HepG2 (cell line): ENCODE results near the gene CDNF. TPM values are rescaled to one million over a fixed set of nuclear protein-coding genes. Genes with fewer than 3 reads are reported as not detected.

Experiments used
- ATF1 ChIP-seq: IDR thresholded peaks from 2 replicates; pipeline ENCODE4 v1.6.1; 2016; ENCODE audit warnings: mild to moderate bottlenecking, control low read depth
- CAMTA2 ChIP-seq: sonication (generic); formaldehyde crosslinking; IDR thresholded peaks from 2 replicates; pipeline ENCODE4 v1.4.0; 2020; ENCODE audit warnings: mild to moderate bottlenecking, missing genetic modification reagents, borderline replicate concordance
- GFI1 ChIP-seq: sonication (generic); formaldehyde crosslinking; IDR thresholded peaks from 2 replicates; pipeline ENCODE4 v1.5.0; 2020; ENCODE audit warnings: missing genetic modification reagents, mild to moderate bottlenecking, borderline replicate concordance
- KDM2A ChIP-seq: sonication (generic); formaldehyde crosslinking; IDR thresholded peaks from 2 replicates; pipeline ENCODE4 v1.4.0; 2020; ENCODE audit warnings: low read depth, missing genetic modification reagents, borderline replicate concordance
- NAIF1 ChIP-seq: sonication (generic); formaldehyde crosslinking; IDR thresholded peaks from 2 replicates; pipeline ENCODE4 v1.5.0; 2020; ENCODE audit warnings: mild to moderate bottlenecking, missing genetic modification reagents, borderline replicate concordance
- RARG ChIP-seq: sonication (generic); formaldehyde crosslinking; IDR thresholded peaks from 2 replicates; pipeline ENCODE4 v1.4.0; 2020; ENCODE audit warnings: low read depth, mild to moderate bottlenecking, missing genetic modification reagents
- RERE ChIP-seq: IDR thresholded peaks from 2 replicates; pipeline ENCODE4 v1.6.1; 2016; ENCODE audit warnings: low read depth, missing genetic modification reagents, missing compliant biosample characterization
- ZNF24 ChIP-seq: fragments of 450-650 bp; IDR thresholded peaks from 2 replicates; pipeline ENCODE4 v1.6.1; 2017; ENCODE audit warnings: antibody characterized with exemption, mild to moderate bottlenecking
- ZNF274 ChIP-seq: sonication (generic); formaldehyde crosslinking; IDR thresholded peaks from 2 replicates; pipeline ENCODE4 v1.5.1; 2020; ENCODE audit warnings: mild to moderate bottlenecking, missing genetic modification reagents
- ZNF367 ChIP-seq: sonication (generic); formaldehyde crosslinking; IDR thresholded peaks from 2 replicates; pipeline ENCODE4 v1.4.0; 2020; ENCODE audit warnings: missing genetic modification reagents, borderline replicate concordance
- ZNF576 ChIP-seq: sonication (generic); formaldehyde crosslinking; IDR thresholded peaks from 2 replicates; pipeline ENCODE4 v1.4.0; 2020; ENCODE audit warnings: mild to moderate bottlenecking, missing genetic modification reagents
- ZNF703 ChIP-seq: sonication (generic); formaldehyde crosslinking; IDR thresholded peaks from 2 replicates; pipeline ENCODE4 v1.5.1; 2020; ENCODE audit warnings: missing genetic modification reagents, mild to moderate bottlenecking, moderate library complexity, borderline replicate concordance
- ZNF770 ChIP-seq: sonication (generic); formaldehyde crosslinking; IDR thresholded peaks from 2 replicates; pipeline ENCODE4 v1.5.0; 2020; ENCODE audit warnings: mild to moderate bottlenecking, missing genetic modification reagents
- ZSCAN21 ChIP-seq: sonication (generic); formaldehyde crosslinking; IDR thresholded peaks from 2 replicates; pipeline ENCODE4 v1.8.0; 2022; ENCODE audit warnings: mild to moderate bottlenecking, missing genetic modification reagents, moderate library complexity, borderline replicate concordance
- polyA plus RNA-seq, 8 experiments: library from polyadenylated mRNA; depleted of rRNA in 3 of 8; stranded (reverse) in 7 of 8; unstranded in 1 of 8; fragments of >200 nt; fragmentation: Illumina TruSeq in 4 of 8; extraction: Trizol in 4 of 8; gene quantifications; 2 replicates each; pipeline versions ENCODE4 v1.2.1 to v1.2.3, GENCODE V29; 2011 to 2016; ENCODE audit warnings: low read depth in 4 of 8, missing spikeins in 1 of 8, mixed read lengths in 1 of 8; ENCODE audit not compliant: insufficient read depth in 1 of 8
- total RNA-seq, 5 experiments: library from RNA; depleted of rRNA; stranded (reverse); fragments of >200 nt; fragmentation: Illumina TruSeq; extraction: Trizol; gene quantifications; 2 replicates each; pipeline ENCODE4 v1.2.3, GENCODE V29; 2016; ENCODE audit warnings: low read depth in 1 of 5
- TF ChIP-seq, protein P1 (sequence below): sonication (generic); formaldehyde crosslinking; IDR thresholded peaks from 2 replicates; pipeline ENCODE4 v1.9.0; 2021; ENCODE audit warnings: missing genetic modification reagents, mild to moderate bottlenecking, borderline replicate concordance
- TF ChIP-seq, protein P2 (sequence below): sonication (generic); formaldehyde crosslinking; IDR thresholded peaks from 2 replicates; pipeline ENCODE4 v1.5.0; 2020; ENCODE audit warnings: missing genetic modification reagents, mild to moderate bottlenecking, borderline replicate concordance

CDNF gene
- total and polyA plus RNA-seq, 2 of the 13 experiments (the other 11 are each of a cell fraction or from before 2014, with no cell fraction given): 0.29 to 0.33 TPM

DNA sequence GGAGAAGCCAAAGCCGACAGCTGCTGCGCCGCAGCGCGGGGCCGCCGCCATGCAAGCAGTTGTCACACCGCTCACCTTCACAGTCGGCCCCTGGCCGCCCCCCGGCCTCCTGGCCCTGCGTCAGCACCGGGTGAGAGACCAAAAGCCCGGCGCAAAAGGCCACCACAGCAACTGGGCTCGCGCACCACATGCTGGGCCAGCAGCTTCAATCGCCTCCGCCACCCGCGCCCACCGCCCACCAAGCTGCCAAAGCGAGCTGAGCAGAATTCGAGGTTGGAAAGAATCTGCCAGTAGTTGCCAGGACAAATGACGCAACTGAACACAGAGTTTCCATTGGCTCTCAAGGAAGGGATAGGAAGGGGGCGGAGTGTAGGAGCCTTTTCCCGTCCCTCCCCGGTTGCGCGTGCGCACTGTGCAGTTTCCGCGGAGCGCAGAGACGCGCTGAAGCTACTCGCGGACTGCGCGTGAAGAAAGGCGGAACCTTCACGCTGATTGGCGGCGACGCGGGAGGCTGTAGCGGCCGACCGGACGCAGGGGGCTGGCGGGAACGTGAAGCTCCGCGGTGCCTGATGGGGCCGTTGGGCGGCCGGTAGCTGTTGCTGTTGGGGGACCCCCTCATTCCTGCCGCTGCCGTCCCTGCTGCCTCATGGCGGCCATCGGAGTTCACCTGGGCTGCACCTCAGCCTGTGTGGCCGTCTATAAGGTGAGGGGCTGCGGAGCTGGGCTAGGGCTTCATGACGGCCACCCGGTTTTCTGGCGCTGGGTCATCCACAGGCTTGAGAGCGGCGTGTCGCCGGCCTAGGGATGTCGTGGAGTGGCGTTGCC lies at the start of gene CDNF, which contains the start of the genes HSPA14 and MSANTD7 (continued):
- TF ChIP-seq ZNF274 (CRISPR knock-in tag) (peak; percentile 82; the same call in 1 of the 2 replicates), ZNF770 (CRISPR knock-in tag) (no peak), ZNF24 (no peak), CAMTA2 (CRISPR knock-in tag) (0 out of 2 replicates have a peak, but pooled peaks have one; percentile 48), RARG (CRISPR knock-in tag) (no peak), RERE (CRISPR knock-in tag) (no peak; the same call in 1 of the 2 replicates), ATF1 (CRISPR knock-in tag) (peak; percentile 95), ZNF703 (no peak), ZSCAN21 (CRISPR knock-in tag) (peak; percentile 62), GFI1 (CRISPR knock-in tag) (no peak; the same call in 1 of the 2 replicates), NAIF1 (CRISPR knock-in tag) (no peak), KDM2A (CRISPR knock-in tag) (peak; percentile 60; the same call in 1 of the 2 replicates), ZNF367 (CRISPR knock-in tag) (no peak; the same call in 1 of the 2 replicates), ZNF576 (CRISPR knock-in tag) (no peak)
- TF ChIP-seq, protein P1, sequence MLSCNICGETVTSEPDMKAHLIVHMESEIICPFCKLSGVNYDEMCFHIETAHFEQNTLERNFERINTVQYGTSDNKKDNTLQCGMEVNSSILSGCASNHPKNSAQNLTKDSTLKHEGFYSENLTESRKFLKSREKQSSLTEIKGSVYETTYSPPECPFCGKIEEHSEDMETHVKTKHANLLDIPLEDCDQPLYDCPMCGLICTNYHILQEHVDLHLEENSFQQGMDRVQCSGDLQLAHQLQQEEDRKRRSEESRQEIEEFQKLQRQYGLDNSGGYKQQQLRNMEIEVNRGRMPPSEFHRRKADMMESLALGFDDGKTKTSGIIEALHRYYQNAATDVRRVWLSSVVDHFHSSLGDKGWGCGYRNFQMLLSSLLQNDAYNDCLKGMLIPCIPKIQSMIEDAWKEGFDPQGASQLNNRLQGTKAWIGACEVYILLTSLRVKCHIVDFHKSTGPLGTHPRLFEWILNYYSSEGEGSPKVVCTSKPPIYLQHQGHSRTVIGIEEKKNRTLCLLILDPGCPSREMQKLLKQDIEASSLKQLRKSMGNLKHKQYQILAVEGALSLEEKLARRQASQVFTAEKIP: no peak
- TF ChIP-seq, protein P2, sequence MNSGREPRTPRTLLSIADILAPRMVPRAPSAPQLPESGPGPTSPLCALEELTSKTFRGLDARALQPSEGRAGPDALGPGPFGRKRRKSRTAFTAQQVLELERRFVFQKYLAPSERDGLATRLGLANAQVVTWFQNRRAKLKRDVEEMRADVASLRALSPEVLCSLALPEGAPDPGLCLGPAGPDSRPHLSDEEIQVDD (CRISPR knock-in tag): 0 out of 2 replicates have a peak, but pooled peaks have one; percentile 56
